ENCODE measurements around the gene ZSCAN10.

GRCh38 chr16:3119286-3119685 lies 20.2 kb upstream of the ZSCAN10 start:
- TF ChIP-seq CTCF (optimal IDR thresholded peaks at IDR 0.05 in 1 of 3, IDR thresholded peaks at IDR 0.05 in 1 of 3, conservative IDR thresholded peaks at IDR 0.05 in 1 of 3; ENCODE audit: extremely low read depth in 1 of 3, insufficient read depth in 2 of 3, low read length in 3 of 3) (no peak), EZH2 (IDR thresholded peaks at IDR 0.05; ENCODE audit: low read length) (no peak)

Data from keratinocyte (primary cell).